MM.1S (cell line): Measurements from ENCODE around the gene ZFP62.

Experiments used
- DNase-seq: peaks from one replicate; pipeline ENCODE4 v3.0.0-alpha.2; 2015
- H2AFZ ChIP-seq: fragments of 300-600 bp; sonication (generic); 2 replicates; pipeline ENCODE4 v1.6.0; 2016; ENCODE audit warnings: antibody characterized with exemption, low read length
- H3F3A ChIP-seq: fragments of 300-600 bp; sonication (generic); 2 replicates; pipeline ENCODE4 v1.6.1; 2016; ENCODE audit warnings: mild to moderate bottlenecking, antibody characterized with exemption, low read length, moderate library complexity, mixed read lengths; ENCODE audit not compliant: insufficient read depth
- H3K27ac ChIP-seq: fragments of 300-600 bp; sonication (generic); 2 replicates; pipeline ENCODE4 v1.5.1; 2016; ENCODE audit warnings: mild to moderate bottlenecking, low read length
- H3K27me3 ChIP-seq: fragments of 300-600 bp; sonication (generic); replicated peaks from 2 replicates; pipeline ENCODE4 v1.6.0; 2016; ENCODE audit warnings: low read length; ENCODE audit not compliant: insufficient read depth
- H3K36me3 ChIP-seq: fragments of 300-600 bp; sonication (generic); replicated peaks from 2 replicates; pipeline ENCODE4 v1.6.1; 2016; ENCODE audit warnings: mild to moderate bottlenecking, low read length, mixed read lengths; ENCODE audit not compliant: insufficient read depth
- H3K4me1 ChIP-seq: fragments of 300-600 bp; sonication (generic); 2 replicates; pipeline ENCODE4 v1.6.1; 2016; ENCODE audit warnings: low read length, mixed read lengths
- H3K4me2 ChIP-seq: fragments of 300-600 bp; sonication (generic); 2 replicates; pipeline ENCODE4 v1.6.0; 2016; ENCODE audit warnings: low read depth, low read length
- H3K4me3 ChIP-seq: fragments of 300-600 bp; sonication (generic); 2 replicates; pipeline ENCODE4 v1.5.1; 2016; ENCODE audit warnings: low read length, mixed read lengths
- H3K79me2 ChIP-seq: fragments of 300-600 bp; sonication (generic); 2 replicates; pipeline ENCODE4 v1.6.1; 2016; ENCODE audit warnings: mixed run types, low read length, mixed read lengths
- H3K9ac ChIP-seq: fragments of 300-600 bp; sonication (generic); 2 replicates; pipeline ENCODE4 v1.6.1; 2016; ENCODE audit warnings: low read length, mixed read lengths
- H3K9me2 ChIP-seq: fragments of 300-600 bp; sonication (generic); replicated peaks from 2 replicates; pipeline ENCODE4 v1.6.1; 2016; ENCODE audit warnings: mild to moderate bottlenecking, low read length, mixed read lengths; ENCODE audit not compliant: insufficient read depth
- H3K9me3 ChIP-seq: fragments of 300-600 bp; sonication (generic); replicated peaks from 2 replicates; pipeline ENCODE4 v1.6.1; 2016; ENCODE audit warnings: mild to moderate bottlenecking, low read length, mixed read lengths; ENCODE audit not compliant: insufficient read depth
- H4K20me1 ChIP-seq: fragments of 300-600 bp; sonication (generic); 2 replicates; pipeline ENCODE4 v1.6.1; 2016; ENCODE audit warnings: mild to moderate bottlenecking, low read length, moderate library complexity, mixed read lengths; ENCODE audit not compliant: insufficient read depth
- CTCF ChIP-seq: fragments of 300-600 bp; sonication (generic); IDR thresholded peaks from 2 replicates; pipeline ENCODE4 v1.5.1; 2016; ENCODE audit warnings: antibody characterized with exemption, low read length, mixed read lengths
- EZH2 ChIP-seq: fragments of 300-600 bp; sonication (generic); optimal IDR thresholded peaks from 2 replicates; pipeline ENCODE3; 2017; ENCODE audit warnings: low read depth, mild to moderate bottlenecking, antibody characterized with exemption, low read length, mixed read lengths
- EZH2phosphoT487 ChIP-seq: fragments of 300-600 bp; sonication (generic); IDR thresholded peaks from 2 replicates; pipeline ENCODE4 v1.6.1; 2018; ENCODE audit warnings: antibody characterized with exemption, low read length

Gene ZFP62

GRCh38 chr5:180810210-180810958, 50.7 kb downstream of the ZFP62 start:
- Histone ChIP-seq H3K27me3 (no peaks in the 10 kb centered on the region), H3K9me3 (no peaks in the 10 kb centered on the region), H3K27ac (peak overlapping the region; percentile 99), H3F3A (peaks cover 57% of the 10 kb centered on the region), H4K20me1 (no peaks in the 10 kb centered on the region), H3K9ac (peak overlapping the region; percentile 94), H2AFZ (peak overlapping the region; percentile 67), H3K4me1 (peaks cover 40% of the 10 kb centered on the region), H3K36me3 (no peaks in the 10 kb centered on the region), H3K4me2 (peak overlapping the region; percentile 98), H3K79me2 (peaks cover 51% of the 10 kb centered on the region), H3K4me3 (peak overlapping the region; percentile 71), H3K9me2 (no peaks in the 10 kb centered on the region)
- peak; percentile 96 for DNase-seq
- no peak for TF ChIP-seq CTCF
- TF ChIP-seq EZH2, result no peak
- no peak for TF ChIP-seq EZH2phosphoT487

GRCh38 chr5:180809403-180810209, 51.5 kb downstream of the ZFP62 start:
- H3K79me2 ChIP-seq, result peaks cover 57% of the 10 kb centered on the region
- no peaks in the 10 kb centered on the region for H3K9me3 ChIP-seq
- H3K9me2 ChIP-seq, result no peaks in the 10 kb centered on the region
- peak overlapping the region; percentile 71 for H3K4me3 ChIP-seq
- peak; percentile 85 for DNase-seq
- no peaks in the 10 kb centered on the region for H4K20me1 ChIP-seq
- peaks cover 64% of the 10 kb centered on the region for H3F3A ChIP-seq
- H3K27ac ChIP-seq, result peak overlapping the region; percentile 99
- TF ChIP-seq CTCF (no peak), EZH2phosphoT487 (no peak), EZH2 (no peak)
- H3K36me3 ChIP-seq, result no peaks in the 10 kb centered on the region
- peak overlapping the region; percentile 98 for H3K4me2 ChIP-seq
- H2AFZ ChIP-seq, result peak overlapping the region; percentile 67
- H3K9ac ChIP-seq, result peak overlapping the region; percentile 94
- H3K27me3 ChIP-seq, result no peaks in the 10 kb centered on the region
- H3K4me1 ChIP-seq, result peaks cover 48% of the 10 kb centered on the region

GRCh38 chr5:180808461-180809000, 52.5 kb downstream of the ZFP62 start:
- DNase-seq, result no peak
- H3K27ac ChIP-seq, result peak overlapping the region; percentile 99; the same call in 1 of the 2 replicates
- TF ChIP-seq CTCF, result no peak
- TF ChIP-seq EZH2phosphoT487, result no peak
- TF ChIP-seq EZH2, result no peak
- H3K9me2 ChIP-seq, result no peaks in the 10 kb centered on the region
- peaks cover 64% of the 10 kb centered on the region for H3K79me2 ChIP-seq
- no peaks in the 10 kb centered on the region for H3K27me3 ChIP-seq
- peak overlapping the region; percentile 98 for H3K4me2 ChIP-seq
- no peaks in the 10 kb centered on the region for H3K36me3 ChIP-seq
- peak overlapping the region; percentile 71 for H3K4me3 ChIP-seq
- H4K20me1 ChIP-seq, result no peaks in the 10 kb centered on the region
- H3K9ac ChIP-seq, result peak overlapping the region; percentile 94; the same call in 1 of the 2 replicates
- no peaks in the 10 kb centered on the region for H3K9me3 ChIP-seq
- no peak overlapping the region for H2AFZ ChIP-seq
- peaks cover 55% of the 10 kb centered on the region for H3K4me1 ChIP-seq
- peaks cover 72% of the 10 kb centered on the region for H3F3A ChIP-seq
